ENCODE measurements around the gene PUM1. TPM values are rescaled to one million over a fixed set of nuclear protein-coding genes. Genes with fewer than 3 reads are reported as not detected.
A peak's percentile ranks its signal among the peaks of the same experiment; 100 is the strongest.
"Not testable (repeated sequence)": the region's sequence is repeated elsewhere in the genome, so short reads cannot be mapped to it uniquely, and the experiment has no call there.

The PUM1 gene
- total RNA-seq, 2 donors from 2014 or later: 100 to 104 TPM

GRCh38 chr1:30957560-30958222 is 107.8 kb downstream of the PUM1 start:
- ATAC-seq (replicated peaks in 1 of 2): no peak
- Mint-ChIP-seq H3K36me3 (ENCODE audit: insufficient read depth in 2 of 2) (peaks cover 8 to 41% of the 10 kb centered on the region in 2 donors), H3K27me3 (ENCODE audit: low read depth) (no peaks in the 10 kb centered on the region), H3K9me3 (no peaks in the 10 kb centered on the region), H3K4me3 (peak overlapping the region in 1 of 2 donors; percentile 43), H3K4me1 (ENCODE audit: low read depth) (peaks cover 23% of the 10 kb centered on the region), H3K27ac (peak overlapping the region; percentile 82)
- no peak for DNase-seq

DNA sequence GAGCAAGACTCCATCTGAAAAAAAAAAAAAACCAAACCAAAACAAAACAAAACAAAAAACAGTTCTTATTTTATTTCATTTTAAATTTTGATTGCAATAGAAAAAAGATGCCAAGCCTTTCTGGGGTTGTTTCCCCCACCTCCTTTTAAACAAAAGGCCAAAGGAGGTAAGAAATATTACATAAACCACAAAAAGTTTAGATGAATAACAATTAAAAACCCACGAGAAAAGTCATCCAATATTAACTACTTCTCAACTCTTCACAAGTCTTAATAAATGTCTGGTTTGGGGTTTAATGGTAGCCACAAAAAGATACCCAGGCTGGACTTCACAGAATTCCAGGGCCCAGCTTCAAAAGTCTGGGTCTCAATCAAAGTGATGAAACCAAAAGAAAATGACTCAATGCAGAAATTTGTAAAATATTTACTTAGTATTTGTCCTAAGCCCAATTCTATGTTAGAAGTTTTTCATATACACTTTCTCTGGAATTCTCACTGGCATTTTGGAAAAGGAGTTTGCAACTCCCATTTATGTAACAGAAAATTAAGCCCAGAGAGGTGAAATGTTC is 110.0 kb downstream of the PUM1 start:
- Mint-ChIP-seq H3K36me3 (ENCODE audit: insufficient read depth in 2 of 2) (peaks cover 14 to 57% of the 10 kb centered on the region in 2 donors), H3K4me3 (no peak overlapping the region), H3K27me3 (ENCODE audit: low read depth) (no peaks in the 10 kb centered on the region), H3K27ac (no peak overlapping the region), H3K4me1 (ENCODE audit: low read depth) (peaks cover 23% of the 10 kb centered on the region), H3K9me3 (no peaks in the 10 kb centered on the region)
- ATAC-seq (replicated peaks in 1 of 2) (no peak), DNase-seq (no peak)

GRCh38 chr1:30953685-30954084 is 111.8 kb downstream of the PUM1 start:
- ATAC-seq (replicated peaks in 1 of 2) (no peak), DNase-seq (no peak)
- H3K4me1 Mint-ChIP-seq (ENCODE audit: low read depth): peaks cover 17% of the 10 kb centered on the region
- peaks cover 17 to 51% of the 10 kb centered on the region in 2 donors for H3K36me3 Mint-ChIP-seq (ENCODE audit: insufficient read depth in 2 of 2)
- H3K27me3 Mint-ChIP-seq (ENCODE audit: low read depth): no peaks in the 10 kb centered on the region
- no peak overlapping the region for H3K4me3 Mint-ChIP-seq
- H3K27ac Mint-ChIP-seq: no peak overlapping the region
- no peaks in the 10 kb centered on the region for H3K9me3 Mint-ChIP-seq

DNA sequence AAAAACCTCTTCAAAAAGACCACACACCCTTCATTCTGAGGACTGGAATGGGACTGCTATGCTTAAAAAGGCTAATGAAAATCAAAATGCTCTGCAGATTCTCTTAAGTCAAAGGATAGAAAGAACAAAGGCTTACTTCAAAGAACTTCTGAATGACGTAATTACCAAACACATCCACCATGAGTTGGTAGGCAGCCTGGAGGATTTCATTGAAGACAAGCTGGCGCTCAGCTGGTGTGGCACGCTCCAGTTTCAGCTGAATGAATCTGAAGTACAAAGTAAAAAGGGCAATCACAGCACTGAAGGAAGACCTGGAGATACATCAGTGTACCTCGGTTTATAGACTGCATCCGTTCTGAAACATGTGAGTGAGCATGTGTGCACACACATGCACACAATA is 113.4 kb downstream of the PUM1 start:
- no peak for DNase-seq
- peak in 1 of 2 donors; percentile 22 for ATAC-seq (replicated peaks in 1 of 2)
- Mint-ChIP-seq H3K4me1 (ENCODE audit: low read depth) (peaks cover 5% of the 10 kb centered on the region), H3K4me3 (no peak overlapping the region), H3K27ac (peak overlapping the region; percentile 83), H3K9me3 (no peaks in the 10 kb centered on the region), H3K27me3 (ENCODE audit: low read depth) (no peaks in the 10 kb centered on the region), H3K36me3 (ENCODE audit: insufficient read depth in 2 of 2) (peaks cover 16 to 55% of the 10 kb centered on the region in 2 donors)

DNA sequence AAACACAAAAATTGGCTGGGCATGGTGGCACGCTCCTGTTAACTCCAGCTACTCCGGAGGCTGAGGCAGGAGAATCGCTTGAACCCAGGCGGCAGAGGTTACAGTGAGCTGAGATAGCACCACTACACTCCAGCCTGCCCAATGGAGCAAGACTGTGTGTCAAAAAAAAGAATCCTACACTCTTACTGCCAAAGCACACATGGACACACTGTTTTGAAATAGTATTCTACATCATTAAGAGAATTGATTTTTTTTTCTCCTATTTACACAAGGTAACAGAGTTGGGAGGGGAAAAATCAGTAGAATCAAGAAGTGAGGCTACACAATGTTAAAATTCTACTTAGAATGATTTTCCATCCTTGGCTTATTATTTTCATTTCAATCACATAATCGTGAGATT is 114.8 kb downstream of the PUM1 start:
- H3K27ac Mint-ChIP-seq: peak overlapping the region; percentile 72
- peaks cover 16 to 52% of the 10 kb centered on the region in 2 donors for H3K36me3 Mint-ChIP-seq (ENCODE audit: insufficient read depth in 2 of 2)
- H3K9me3 Mint-ChIP-seq: no peaks in the 10 kb centered on the region
- H3K27me3 Mint-ChIP-seq (ENCODE audit: low read depth): no peaks in the 10 kb centered on the region
- H3K4me1 Mint-ChIP-seq (ENCODE audit: low read depth): peaks cover 5% of the 10 kb centered on the region
- H3K4me3 Mint-ChIP-seq: no peak overlapping the region
- DNase-seq: no peak
- ATAC-seq (replicated peaks in 1 of 2): no peak

- H3K9me3 Mint-ChIP-seq: no peaks in the 10 kb centered on the region
- ATAC-seq (replicated peaks in 1 of 2) (no peak), DNase-seq (no peak)
- H3K36me3 Mint-ChIP-seq (ENCODE audit: insufficient read depth in 2 of 2): peaks cover 16 to 54% of the 10 kb centered on the region in 2 donors
- no peak overlapping the region for H3K4me3 Mint-ChIP-seq
- H3K27ac Mint-ChIP-seq: no peak overlapping the region
- no peaks in the 10 kb centered on the region for H3K27me3 Mint-ChIP-seq (ENCODE audit: low read depth)
- H3K4me1 Mint-ChIP-seq (ENCODE audit: low read depth): peaks cover 5% of the 10 kb centered on the region
Measured at GRCh38 chr1:30950053-30950452, 115.5 kb downstream of the PUM1 start.

- H3K27me3 Mint-ChIP-seq (ENCODE audit: low read depth); H3K4me1 Mint-ChIP-seq (ENCODE audit: low read depth); ATAC-seq (replicated peaks in 1 of 2); DNase-seq; H3K4me3 Mint-ChIP-seq; H3K27ac Mint-ChIP-seq; H3K9me3 Mint-ChIP-seq: not testable (repeated sequence)
- H3K36me3 Mint-ChIP-seq (ENCODE audit: insufficient read depth in 2 of 2): peaks cover 15 to 52% of the 10 kb centered on the region in 2 donors
Measured at GRCh38 chr1:30949487-30949838, 116.1 kb downstream of the PUM1 start.

GRCh38 chr1:30948813-30949486 is 116.6 kb downstream of the PUM1 start:
- peaks cover 15 to 54% of the 10 kb centered on the region in 2 donors for H3K36me3 Mint-ChIP-seq (ENCODE audit: insufficient read depth in 2 of 2)
- DNase-seq; H3K4me3 Mint-ChIP-seq; H3K4me1 Mint-ChIP-seq (ENCODE audit: low read depth); H3K9me3 Mint-ChIP-seq; ATAC-seq (replicated peaks in 1 of 2); H3K27me3 Mint-ChIP-seq (ENCODE audit: low read depth): not testable (repeated sequence)
- peak overlapping the region; percentile 20 for H3K27ac Mint-ChIP-seq

DNA sequence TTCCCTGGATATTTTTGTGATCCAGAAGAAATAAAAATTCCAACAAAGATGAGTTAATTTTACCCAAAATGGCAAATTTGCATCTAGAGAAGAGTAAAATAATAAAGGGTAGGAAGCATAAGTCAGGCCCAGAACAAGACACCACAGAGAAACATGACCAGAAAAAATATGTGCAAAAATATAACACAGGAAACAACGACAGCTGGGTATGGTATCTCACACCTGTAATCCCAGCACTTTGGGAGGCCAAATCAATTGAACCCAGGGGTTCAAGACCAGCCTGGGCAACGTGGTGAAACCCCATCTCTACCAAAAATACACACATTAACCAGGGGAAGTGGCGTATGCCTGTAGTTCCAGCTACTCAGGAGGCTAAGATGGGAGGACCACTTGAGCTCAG is 117.2 kb downstream of the PUM1 start:
- no peaks in the 10 kb centered on the region for H3K4me1 Mint-ChIP-seq (ENCODE audit: low read depth)
- no peaks in the 10 kb centered on the region for H3K9me3 Mint-ChIP-seq
- H3K4me3 Mint-ChIP-seq: no peak overlapping the region
- H3K27ac Mint-ChIP-seq: peak overlapping the region; percentile 72
- DNase-seq (no peak), ATAC-seq (replicated peaks in 1 of 2) (no peak)
- H3K36me3 Mint-ChIP-seq (ENCODE audit: insufficient read depth in 2 of 2): peaks cover 15 to 53% of the 10 kb centered on the region in 2 donors
- no peaks in the 10 kb centered on the region for H3K27me3 Mint-ChIP-seq (ENCODE audit: low read depth)

DNA sequence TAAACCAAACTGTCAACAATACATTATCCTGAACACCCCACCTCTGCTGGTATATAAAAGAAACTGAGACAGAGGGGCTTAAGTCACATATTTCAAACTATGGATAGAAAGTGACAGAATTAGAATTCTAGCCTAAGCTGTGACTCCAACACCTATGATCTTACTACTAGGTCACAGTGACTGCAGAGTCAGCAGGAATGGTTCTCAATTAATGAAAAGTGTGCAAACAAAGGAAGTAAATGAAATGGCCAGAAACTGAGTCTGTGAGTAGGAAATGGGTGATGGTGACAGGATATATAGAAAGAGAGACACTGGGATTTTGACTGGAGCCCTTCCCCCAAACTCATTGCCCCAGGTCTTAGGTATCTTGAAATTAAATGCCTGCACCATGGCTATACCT is 118.3 kb downstream of the PUM1 start:
- H3K27ac Mint-ChIP-seq: no peak overlapping the region
- ATAC-seq (replicated peaks in 1 of 2) (no peak), DNase-seq (no peak)
- no peaks in the 10 kb centered on the region for H3K27me3 Mint-ChIP-seq (ENCODE audit: low read depth)
- no peaks in the 10 kb centered on the region for H3K4me1 Mint-ChIP-seq (ENCODE audit: low read depth)
- peaks cover 13 to 47% of the 10 kb centered on the region in 2 donors for H3K36me3 Mint-ChIP-seq (ENCODE audit: insufficient read depth in 2 of 2)
- no peak overlapping the region for H3K4me3 Mint-ChIP-seq
- H3K9me3 Mint-ChIP-seq: no peaks in the 10 kb centered on the region

- Mint-ChIP-seq H3K27ac (no peak overlapping the region), H3K4me3 (no peak overlapping the region), H3K27me3 (ENCODE audit: low read depth) (no peaks in the 10 kb centered on the region), H3K9me3 (no peaks in the 10 kb centered on the region), H3K36me3 (ENCODE audit: insufficient read depth in 2 of 2) (peaks cover 3 to 38% of the 10 kb centered on the region in 2 donors), H3K4me1 (ENCODE audit: low read depth) (no peaks in the 10 kb centered on the region)
- DNase-seq (no peak), ATAC-seq (replicated peaks in 1 of 2) (no peak)
Measured at GRCh38 chr1:30942326-30942963, 123.1 kb downstream of the PUM1 start.

GRCh38 chr1:30940541-30940940 is 125.0 kb downstream of the PUM1 start:
- Mint-ChIP-seq H3K27ac (no peak overlapping the region), H3K9me3 (no peaks in the 10 kb centered on the region), H3K36me3 (ENCODE audit: insufficient read depth in 2 of 2) (peaks cover 8 to 37% of the 10 kb centered on the region in 2 donors), H3K27me3 (ENCODE audit: low read depth) (no peaks in the 10 kb centered on the region), H3K4me1 (ENCODE audit: low read depth) (no peaks in the 10 kb centered on the region), H3K4me3 (no peak overlapping the region)
- DNase-seq (no peak), ATAC-seq (replicated peaks in 1 of 2) (no peak)

DNA sequence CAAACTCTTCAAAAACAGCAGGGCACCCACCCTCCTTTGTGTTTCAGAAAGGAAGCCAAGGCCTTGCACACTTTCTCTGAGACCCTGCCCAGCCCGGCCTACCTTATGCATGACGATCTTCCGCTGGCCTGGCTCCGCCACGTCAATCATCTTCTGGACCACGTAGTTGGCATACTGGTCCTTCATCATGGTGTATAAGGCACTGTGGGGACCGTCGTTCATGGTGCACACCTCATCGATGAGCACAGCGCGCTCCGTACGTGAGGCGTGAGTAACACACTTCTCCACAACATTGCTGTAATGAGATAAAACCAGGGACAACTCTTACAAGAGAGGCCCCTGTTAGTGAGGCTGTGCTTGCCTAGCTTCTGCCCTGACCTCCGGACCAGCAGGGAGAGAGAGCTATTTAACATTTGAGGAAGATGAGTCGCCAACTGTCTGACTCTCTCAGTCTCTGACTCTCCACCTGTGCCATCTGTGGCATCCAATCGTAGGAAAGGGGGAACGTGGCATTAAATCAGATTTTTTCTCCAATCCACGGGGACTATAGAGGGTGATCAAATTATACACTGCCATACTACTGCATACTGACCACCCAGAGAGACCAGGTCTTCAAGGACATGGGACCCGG is 128.9 kb downstream of the PUM1 start:
- Mint-ChIP-seq H3K27ac (no peak overlapping the region), H3K27me3 (ENCODE audit: low read depth) (no peaks in the 10 kb centered on the region), H3K9me3 (no peaks in the 10 kb centered on the region), H3K4me1 (ENCODE audit: low read depth) (no peaks in the 10 kb centered on the region), H3K36me3 (ENCODE audit: insufficient read depth in 2 of 2) (peaks cover 11 to 30% of the 10 kb centered on the region in 2 donors), H3K4me3 (no peak overlapping the region)
- no peak for ATAC-seq (replicated peaks in 1 of 2)
- no peak for DNase-seq
